HG03139 (cell line): Measurements from ENCODE around the gene NCLN.

Source experiments
- ATAC-seq: cut with Tn5 transposase; IDR thresholded peaks from one replicate; pipeline ENCODE4 v1.9.1; 2021; ENCODE audit not compliant: unreplicated experiment

Gene NCLN, protein sequence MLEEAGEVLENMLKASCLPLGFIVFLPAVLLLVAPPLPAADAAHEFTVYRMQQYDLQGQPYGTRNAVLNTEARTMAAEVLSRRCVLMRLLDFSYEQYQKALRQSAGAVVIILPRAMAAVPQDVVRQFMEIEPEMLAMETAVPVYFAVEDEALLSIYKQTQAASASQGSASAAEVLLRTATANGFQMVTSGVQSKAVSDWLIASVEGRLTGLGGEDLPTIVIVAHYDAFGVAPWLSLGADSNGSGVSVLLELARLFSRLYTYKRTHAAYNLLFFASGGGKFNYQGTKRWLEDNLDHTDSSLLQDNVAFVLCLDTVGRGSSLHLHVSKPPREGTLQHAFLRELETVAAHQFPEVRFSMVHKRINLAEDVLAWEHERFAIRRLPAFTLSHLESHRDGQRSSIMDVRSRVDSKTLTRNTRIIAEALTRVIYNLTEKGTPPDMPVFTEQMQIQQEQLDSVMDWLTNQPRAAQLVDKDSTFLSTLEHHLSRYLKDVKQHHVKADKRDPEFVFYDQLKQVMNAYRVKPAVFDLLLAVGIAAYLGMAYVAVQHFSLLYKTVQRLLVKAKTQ

DNA sequence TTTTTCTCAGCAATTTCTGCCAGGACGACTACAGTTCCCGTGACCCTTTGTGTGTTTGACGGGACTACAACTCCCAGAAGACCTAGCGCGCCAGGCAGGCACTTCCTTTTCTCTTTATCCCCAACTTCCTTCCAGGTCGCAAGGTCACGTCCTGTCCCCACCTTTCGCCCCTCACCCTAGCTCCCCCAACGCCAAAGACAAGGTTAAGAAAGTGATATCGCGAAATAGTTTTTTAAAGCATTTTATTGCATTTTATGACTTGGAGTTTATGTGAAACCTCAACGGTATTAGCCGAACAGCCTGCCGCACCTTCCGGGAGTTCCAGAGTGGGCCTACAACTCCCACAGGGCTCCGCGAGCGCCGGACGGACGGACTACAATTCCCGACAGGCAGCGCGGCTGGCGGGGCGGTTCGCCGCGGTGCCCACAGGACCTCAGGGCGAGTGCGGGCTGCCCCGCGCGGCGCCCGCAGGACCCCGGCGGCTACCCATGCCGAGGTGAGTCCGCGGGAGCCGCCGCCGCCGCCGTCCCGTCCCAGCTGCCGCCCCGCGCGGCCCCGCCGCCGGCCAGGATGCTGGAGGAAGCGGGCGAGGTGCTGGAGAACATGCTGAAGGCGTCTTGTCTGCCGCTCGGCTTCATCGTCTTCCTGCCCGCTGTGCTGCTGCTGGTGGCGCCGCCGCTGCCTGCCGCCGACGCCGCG, at the start of gene NCLN:
Gene NCLN, plus strand, starts transcription at position 470 of the 699 bp plus-strand sequence. Its CDS starts 101 bp downstream, at position 571.
- peak; percentile 65 for ATAC-seq

- no peak for ATAC-seq
Observed at GRCh38 chr19:3135961-3136683, 49.6 kb upstream of the NCLN start, which contains the start of gene GNA15. GNA15 (plus strand) TSS chr19:3136033; CDS start chr19:3136451, 418 bp downstream.

GRCh38 chr19:3136684-3137055, 49.1 kb upstream of the NCLN start:
- no peak for ATAC-seq

GRCh38 chr19:3137119-3137518, 48.6 kb upstream of the NCLN start:
- no peak for ATAC-seq

DNA sequence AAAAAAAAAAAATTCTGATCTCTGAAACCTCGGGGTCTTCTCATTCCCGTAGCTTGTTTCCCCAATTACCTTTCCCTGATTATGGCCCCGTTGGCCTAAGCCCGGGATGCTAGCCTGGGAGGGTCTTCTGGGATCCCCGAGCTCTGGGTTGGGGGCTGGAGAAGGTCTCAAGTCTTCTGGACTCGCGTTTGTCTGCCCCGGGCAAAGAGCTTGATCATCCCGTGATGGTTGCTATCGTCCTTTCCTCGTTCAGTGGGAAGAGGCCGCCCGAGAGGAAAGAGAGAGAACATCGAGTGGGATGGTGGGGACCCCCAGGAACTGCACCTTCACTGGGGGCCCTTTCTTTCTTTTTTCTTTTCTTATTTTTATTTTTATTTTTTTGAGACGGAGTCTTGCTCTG, 47.5 kb upstream of the NCLN start:
- ATAC-seq, result no peak

- ATAC-seq, result no peak
Observed at GRCh38 chr19:3140667-3141038, 45.1 kb upstream of the NCLN start.

- ATAC-seq, result no peak
Observed at GRCh38 chr19:3142292-3142670, 43.4 kb upstream of the NCLN start.

DNA sequence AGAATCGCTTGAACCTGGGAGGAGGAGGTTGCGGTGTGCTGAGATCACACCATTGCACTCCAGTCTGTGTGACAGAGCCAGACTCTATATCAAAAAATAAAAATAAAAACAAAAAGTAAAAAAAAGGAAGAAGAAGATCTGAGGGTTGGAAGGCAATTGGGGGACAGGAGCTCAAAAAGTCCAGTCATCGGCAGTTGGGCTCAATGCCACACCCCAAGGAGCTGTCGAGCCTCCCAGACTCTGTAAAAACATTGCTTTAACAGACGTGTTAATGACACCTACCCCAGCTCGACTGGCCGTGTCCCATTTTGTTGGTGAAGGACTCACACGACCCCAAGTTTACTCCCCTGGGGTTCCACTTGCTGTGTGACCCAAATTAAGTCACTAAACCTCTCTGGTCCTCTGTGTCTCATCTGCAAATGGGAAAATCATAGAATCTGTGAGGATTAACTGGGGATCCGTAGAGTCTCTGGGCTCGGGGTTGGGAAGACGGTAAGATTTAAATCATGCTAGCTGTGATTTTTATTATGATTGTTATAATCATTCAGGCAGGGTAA, 42.9 kb upstream of the NCLN start:
- no peak for ATAC-seq

DNA sequence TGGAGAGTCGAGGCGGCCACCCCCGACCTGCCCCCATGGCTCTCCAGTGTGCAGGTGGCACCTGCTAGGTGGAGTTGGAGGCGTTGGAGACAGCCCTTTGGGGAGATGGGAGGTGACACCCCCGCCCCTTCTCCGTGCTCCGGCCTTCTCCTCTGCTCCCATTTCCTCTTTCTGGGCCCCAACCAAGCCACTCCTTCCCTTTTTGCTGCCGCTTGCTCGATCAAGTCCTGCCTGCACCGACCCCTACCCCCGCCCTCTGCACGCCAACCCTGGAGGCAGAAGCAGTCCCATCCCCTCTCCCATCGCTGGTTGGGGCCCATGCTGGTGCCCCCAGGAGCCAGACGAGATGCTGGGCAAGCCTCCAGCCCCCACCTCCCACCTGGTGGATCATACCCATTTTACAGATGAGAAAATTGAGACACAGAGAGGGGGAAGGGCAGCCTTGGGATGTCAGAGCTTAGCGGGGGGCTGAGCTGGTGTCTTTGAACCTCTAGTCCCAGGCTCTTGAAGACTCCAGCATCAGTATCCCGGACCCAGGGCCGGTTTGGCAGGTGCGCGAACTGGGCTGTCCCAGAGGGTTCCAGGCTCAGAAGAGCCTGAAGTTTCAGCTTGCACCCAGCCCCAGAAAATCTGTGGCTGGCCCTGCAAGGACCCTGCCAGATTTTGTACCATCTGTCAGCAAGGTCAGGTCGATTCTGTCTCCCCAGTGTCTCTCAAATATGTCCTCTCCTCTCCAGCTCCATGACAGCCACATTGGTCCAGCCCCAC, 39.6 kb upstream of the NCLN start:
- ATAC-seq, result no peak

- ATAC-seq, result no peak
Observed at GRCh38 chr19:3146677-3147100, 39.0 kb upstream of the NCLN start.

DNA sequence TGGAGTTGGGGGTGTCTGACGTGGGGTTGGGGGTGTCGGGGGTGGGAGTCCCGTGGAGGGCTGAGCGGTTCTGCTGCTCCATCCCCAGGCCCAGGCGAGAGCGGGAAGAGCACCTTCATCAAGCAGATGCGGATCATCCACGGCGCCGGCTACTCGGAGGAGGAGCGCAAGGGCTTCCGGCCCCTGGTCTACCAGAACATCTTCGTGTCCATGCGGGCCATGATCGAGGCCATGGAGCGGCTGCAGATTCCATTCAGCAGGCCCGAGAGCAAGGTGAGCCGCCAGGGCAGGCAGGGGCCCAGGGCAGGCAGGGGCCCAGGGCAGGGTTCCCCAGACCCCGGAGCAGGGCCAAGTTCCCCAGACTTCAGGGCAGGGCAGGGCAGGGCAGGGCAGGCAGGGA, 37.2 kb upstream of the NCLN start:
- ATAC-seq, result no peak

- no peak for ATAC-seq
Observed at GRCh38 chr19:3149089-3149488, 36.6 kb upstream of the NCLN start.

DNA sequence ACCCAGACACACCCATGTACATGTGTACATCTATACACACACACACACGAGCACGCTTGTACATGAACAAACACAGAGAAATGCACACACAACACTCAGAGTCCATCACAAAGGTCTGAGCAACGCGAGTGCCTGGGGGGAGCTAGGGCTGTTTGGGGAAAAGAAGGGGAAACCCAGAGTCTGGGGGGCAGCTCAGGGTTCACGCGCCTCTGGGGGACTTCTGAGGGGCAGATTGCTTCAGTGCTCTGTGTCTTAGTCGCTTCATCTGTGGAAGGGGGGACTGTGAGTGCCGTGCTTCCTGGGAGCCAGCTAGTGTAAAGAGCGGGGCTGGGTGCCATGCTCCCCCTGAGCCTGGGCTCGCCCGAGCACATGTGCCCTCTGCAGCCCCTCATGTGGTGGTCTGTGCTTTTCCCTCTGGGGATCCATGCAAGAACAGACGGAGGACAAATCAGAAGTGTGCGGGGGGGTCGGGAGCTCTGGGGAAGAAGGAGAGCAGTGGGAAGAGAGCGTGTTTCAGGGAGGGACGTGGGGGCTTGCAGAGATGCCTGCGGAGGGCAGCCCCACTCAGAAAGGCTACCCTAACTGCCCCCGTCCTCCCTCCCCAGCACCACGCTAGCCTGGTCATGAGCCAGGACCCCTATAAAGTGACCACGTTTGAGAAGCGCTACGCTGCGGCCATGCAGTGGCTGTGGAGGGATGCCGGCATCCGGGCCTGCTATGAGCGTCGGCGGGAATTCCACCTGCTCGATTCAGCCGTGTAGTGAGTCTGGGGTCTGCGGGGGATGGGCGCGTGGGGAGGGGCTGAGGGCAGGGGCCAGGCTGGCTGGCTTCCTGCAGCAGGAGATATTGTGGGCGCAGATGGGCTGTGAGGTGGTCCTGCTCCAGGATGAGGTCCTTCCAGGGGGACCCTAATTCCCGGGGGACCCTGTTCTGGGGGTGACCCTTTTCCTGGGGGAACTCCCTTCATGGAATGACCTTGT, 35.9 kb upstream of the NCLN start:
- no peak for ATAC-seq

- ATAC-seq, result no peak
Observed at GRCh38 chr19:3150739-3151329, 34.9 kb upstream of the NCLN start.

GRCh38 chr19:3151563-3152418, 33.9 kb upstream of the NCLN start:
- no peak for ATAC-seq

DNA sequence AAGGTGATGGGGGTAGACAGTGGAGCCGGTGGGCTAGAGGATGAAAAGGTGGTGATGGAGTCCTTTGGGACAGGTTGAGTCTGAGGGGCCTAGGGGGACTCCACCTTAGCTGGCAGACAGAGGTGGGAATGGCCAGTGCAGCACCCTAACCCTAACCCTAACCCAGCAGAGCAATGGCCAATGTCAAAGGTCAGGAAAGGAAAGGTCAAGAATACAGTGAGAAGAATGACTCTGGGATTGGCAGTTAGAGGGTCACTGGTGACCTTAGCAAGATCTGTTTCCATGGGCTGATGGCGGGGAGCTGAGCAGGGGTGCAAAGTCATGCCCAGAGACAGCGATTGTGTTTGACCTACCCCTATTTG, 33.3 kb upstream of the NCLN start:
- no peak for ATAC-seq

GRCh38 chr19:3153286-3154230, 32.2 kb upstream of the NCLN start:
- no peak for ATAC-seq
